Measurements from ENCODE around the gene ILK. TPM values are rescaled to one million over a fixed set of nuclear protein-coding genes. Genes with fewer than 3 reads are reported as not detected.

The ILK gene
- total and polyA plus RNA-seq, 10 of the 15 experiments (the other 5 are each of a cell fraction or from before 2014, with no cell fraction given): 51.8 to 163 (median 92.0) TPM

- ChIA-PET CTCF (no interaction called here), POLR2A (no interaction called here), SMC1A (ENCODE audit: uncharacterized antibody, unreplicated experiment) (no interaction called here), RAD21 (ENCODE audit: unreplicated experiment) (no interaction called here)
- no peak overlapping the region for H3K27ac ChIP-seq (ENCODE audit: control insufficient read depth, insufficient read depth)
- intact Hi-C loops (cut with micrococcal nuclease; ENCODE audit: unreplicated experiment) (no loop called here), in situ Hi-C loops (cut with MboI) (no loop called here)
- TF ChIP-seq HDAC2 (IDR thresholded peaks at IDR 0.05) (no peak), PAX5 (IDR thresholded peaks at IDR 0.05; ENCODE audit: borderline replicate concordance, low read depth, low read length) (no peak), CBFB (IDR thresholded peaks at IDR 0.05; ENCODE audit: low read depth) (no peak), FOS (IDR thresholded peaks at IDR 0.05; ENCODE audit: borderline replicate concordance, extremely low read depth, insufficient read length) (no peak), RAD51 (IDR thresholded peaks at IDR 0.05) (no peak), LARP7 (IDR thresholded peaks at IDR 0.05) (no peak), ZNF384 (IDR thresholded peaks at IDR 0.05; ENCODE audit: borderline replicate concordance, low read depth, low read length) (no peak), REST (IDR thresholded peaks at IDR 0.05; ENCODE audit: low read depth, low read length) (no peak), BMI1 (IDR thresholded peaks at IDR 0.05; ENCODE audit: borderline replicate concordance) (no peak), CREB1 (IDR thresholded peaks at IDR 0.05; ENCODE audit: low read depth) (no peak)
- no peaks in the 10 kb centered on the region for H3K4me1 ChIP-seq (ENCODE audit: control insufficient read depth, insufficient read depth, low read length)
- no peak overlapping the region for H3K4me3 ChIP-seq
- no peak for FAIRE-seq
- no peaks in the 10 kb centered on the region for H3K79me2 ChIP-seq (ENCODE audit: control insufficient read depth, insufficient read depth, low read length)
- H3K4me2 ChIP-seq (ENCODE audit: control insufficient read depth, insufficient read depth): no peak overlapping the region
- peaks cover 0 to 1% of the 10 kb centered on the region in 2 experiments; a peak in 1 of 4 replicates for H3K36me3 ChIP-seq (ENCODE audit: control insufficient read depth in 2 of 2, insufficient read depth in 2 of 2, low read length in 1 of 2)
- no peaks in the 10 kb centered on the region for H4K20me1 ChIP-seq (ENCODE audit: control insufficient read depth, insufficient read depth)
- no peak overlapping the region for H2AFZ ChIP-seq (ENCODE audit: control insufficient read depth, low read depth, low read length)
- H3K27me3 ChIP-seq (replicated peaks in 1 of 2; ENCODE audit: control insufficient read depth in 2 of 2, insufficient read depth in 2 of 2, low read length in 1 of 2): no peaks in the 10 kb centered on the region
- DNase-seq (ENCODE audit: low read depth, low spot score): no peak
- ATAC-seq: no peak
- no peak overlapping the region for H3K9ac ChIP-seq (ENCODE audit: control insufficient read depth, insufficient read depth, low read length)
- no peaks in the 10 kb centered on the region for H3K9me3 ChIP-seq (replicated peaks; ENCODE audit: control insufficient read depth, insufficient read depth, low read length)
- 99% methylated on average over 7 of the region's 7 CpGs for WGBS (ENCODE audit: insufficient coverage, insufficient replicate concordance, low lambda C conversion rate, missing lambda C conversion rate)
- BruUV-seq (replicated peaks): no TSS peak
Observed at GRCh38 chr11:6567371-6567745, 36.2 kb upstream of the ILK start.

Measured in GM12878 (cell line).